Upper lobe of right lung (tissue), 1 donor: ENCODE measurements around the gene ZNF723. TPM values are rescaled to one million over a fixed set of nuclear protein-coding genes. Genes with fewer than 3 reads are reported as not detected.
"Not testable (repeated sequence)": the region's sequence is repeated elsewhere in the genome, so short reads cannot be mapped to it uniquely, and the experiment has no call there.

Source experiments
- ATAC-seq: fragments of 200-7000 bp; cut with Tn5 transposase; one replicate; pipeline ENCODE4 v1.9.1; 2020; ENCODE audit warnings: mild to moderate bottlenecking, moderate library complexity
- DNase-seq: peaks from one replicate; pipeline ENCODE4 v3.0.0-alpha.2; 2020
- H3K27ac ChIP-seq: fragments of 200-600 bp; one replicate; pipeline ENCODE4 v1.8.0; 2022
- H3K27me3 ChIP-seq: fragments of 200-600 bp; one replicate; pipeline ENCODE4 v1.8.0; 2022; ENCODE audit warnings: mild to moderate bottlenecking
- H3K36me3 ChIP-seq: fragments of 200-600 bp; one replicate; pipeline ENCODE4 v1.8.0; 2022
- H3K4me1 ChIP-seq: fragments of 200-600 bp; one replicate; pipeline ENCODE4 v1.8.0; 2022
- H3K4me3 ChIP-seq: fragments of 200-600 bp; one replicate; pipeline ENCODE4 v1.8.0; 2022; ENCODE audit warnings: mild to moderate bottlenecking
- H3K9me3 ChIP-seq: fragments of 200-600 bp; one replicate; pipeline ENCODE4 v1.8.0; 2022
- CTCF ChIP-seq: fragments of 200-600 bp; IDR thresholded peaks from one replicate; pipeline ENCODE4 v1.8.0; 2022; ENCODE audit warnings: antibody characterized with exemption
- intact Hi-C: fragments of 100-400 bp; cut with DNase I; formaldehyde crosslinking; loops from one replicate; pipeline ENCODE4 v1.11.0; 2022
- long read RNA-seq: library from polyadenylated mRNA; unstranded; transcript quantifications from one replicate; pipeline ENCODE4 v2.0.0, GENCODE V29; 2021
- total RNA-seq: library from RNA; stranded (reverse); fragmentation: NEBNext Ultra II Directional; extraction: Animal tissue kit (Norgen Biotek cat#: 25700); gene quantifications from one replicate; pipeline ENCODE4 v1.2.1, GENCODE V29; 2021
- donor health status: DM: no; HTN: yes; CAD: no; lungs with severe emphysema.

Gene ZNF723
- total RNA-seq: not detected
- long read RNA-seq: 0 reads

GRCh38 chr19:22832031-22832762, at the start of gene ZNF723:
Gene ZNF723 (plus strand): TSS chr19:22832291. CDS start chr19:22832380, 89 bp downstream.
- Histone ChIP-seq H3K9me3 (no peaks in the 10 kb centered on the region), H3K36me3 (no peaks in the 10 kb centered on the region), H3K27me3 (no peaks in the 10 kb centered on the region), H3K4me3 (no peak within 1 kb of the TSS), H3K4me1 (no peaks in the 10 kb centered on the region), H3K27ac (no peak within 1 kb of the TSS)
- DNase-seq: no peak
- TF ChIP-seq CTCF: no peak
- intact Hi-C loops: no loop called here
- ATAC-seq: no peak

- TF ChIP-seq CTCF: no peak
- no peak within 1 kb of the TSS for H3K27ac ChIP-seq
Measured at GRCh38 chr19:22783651-22784410, 48.3 kb upstream of the ZNF723 start, which contains the start of gene ZNF99. Gene ZNF99 (minus strand): TSS chr19:22784151. CDS start chr19:22784016, 135 bp downstream.

GRCh38 chr19:22792863-22793262, 39.2 kb upstream of the ZNF723 start:
- H3K27ac ChIP-seq, H3K4me1 ChIP-seq, H3K4me3 ChIP-seq, H3K36me3 ChIP-seq, H3K9me3 ChIP-seq, H3K27me3 ChIP-seq, ATAC-seq, DNase-seq, intact Hi-C loops: not testable (repeated sequence)

More at GRCh38 chr19:22783651-22784410, 48.3 kb upstream of the ZNF723 start, which contains the start of gene ZNF99:
- H3K4me3 ChIP-seq: peak within 1 kb of the TSS; percentile 36
- H3K9me3 ChIP-seq: no peaks in the 10 kb centered on the region
- DNase-seq (no peak), ATAC-seq (peak; percentile 30)
- H3K27me3 ChIP-seq: no peaks in the 10 kb centered on the region
- no peaks in the 10 kb centered on the region for H3K4me1 ChIP-seq
- H3K36me3 ChIP-seq: no peaks in the 10 kb centered on the region
- intact Hi-C loops: no loop called here

GRCh38 chr19:22797040-22797439, 35.1 kb upstream of the ZNF723 start:
- ATAC-seq (no peak), DNase-seq (no peak)
- no peak for TF ChIP-seq CTCF
- H3K9me3 ChIP-seq: peaks cover 4% of the 10 kb centered on the region
- H3K4me1 ChIP-seq: no peaks in the 10 kb centered on the region
- H3K4me3 ChIP-seq: no peak overlapping the region
- no peaks in the 10 kb centered on the region for H3K36me3 ChIP-seq
- H3K27me3 ChIP-seq: no peaks in the 10 kb centered on the region
- intact Hi-C loops: no loop called here
- no peak overlapping the region for H3K27ac ChIP-seq

GRCh38 chr19:22806418-22806817, 25.7 kb upstream of the ZNF723 start:
- Histone ChIP-seq H3K4me3 (no peak overlapping the region), H3K27me3 (peaks cover 6% of the 10 kb centered on the region), H3K27ac (no peak overlapping the region), H3K36me3 (no peaks in the 10 kb centered on the region), H3K4me1 (no peaks in the 10 kb centered on the region), H3K9me3 (no peaks in the 10 kb centered on the region)
- peak; percentile 23 for ATAC-seq
- TF ChIP-seq CTCF: no peak
- no peak for DNase-seq
- intact Hi-C loops: no loop called here
